Stimulated activated CD4-positive, alpha-beta T cell treated with anti-CD3 and anti-CD28 coated beads, TNF-alpha, amount 100 ng/mL, for 1 hour (primary cell): ENCODE results near the gene RPL18.

Source experiments
- DNase-seq, 3 donors: peaks; one replicate each; pipeline ENCODE4 v3.0.0-alpha.2; 2020; ENCODE audit warnings: low read depth in 3 of 3, low spot score in 1 of 3

The RPL18 gene

DNA sequence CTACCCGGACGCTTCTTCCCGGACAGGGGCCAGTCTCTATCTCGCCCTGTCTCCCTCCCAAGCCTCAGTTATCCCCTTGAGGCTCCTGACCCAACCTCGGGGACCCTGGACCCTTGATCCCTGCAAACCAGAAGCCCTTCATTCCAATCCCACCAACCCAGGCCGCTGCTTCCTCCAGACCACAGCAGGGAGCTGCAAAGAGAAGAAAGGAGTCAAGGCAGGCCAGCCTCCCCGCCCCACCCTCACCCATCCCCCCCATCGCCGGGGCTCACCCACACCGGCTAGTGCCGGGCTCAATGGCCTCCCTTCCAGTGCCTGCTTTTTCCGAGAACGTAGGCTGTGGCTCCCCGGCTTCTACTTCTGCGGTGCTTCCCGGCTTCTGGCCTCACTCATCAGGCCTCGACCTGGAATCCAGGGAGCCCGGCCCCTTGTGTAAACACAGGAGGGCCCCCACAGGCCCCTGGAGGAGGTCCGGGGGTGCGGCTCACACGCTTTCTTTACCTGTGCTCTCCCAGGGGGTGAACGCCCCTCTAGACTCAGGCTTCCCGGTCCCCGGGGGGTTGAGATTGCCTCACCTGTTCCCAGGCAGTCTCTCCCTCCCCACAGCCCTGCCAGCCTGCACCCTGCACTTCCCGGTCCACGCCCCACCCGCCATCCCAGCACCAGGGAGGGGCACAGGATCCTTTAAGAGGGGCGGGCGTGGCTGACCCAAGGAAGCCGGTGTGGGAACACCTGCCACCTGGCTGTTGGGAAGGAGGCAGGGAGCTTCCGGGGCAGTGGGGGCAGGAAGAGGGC is 4.3 kb downstream of the RPL18 start, which contains the start of gene FAM83E:
TSS of gene FAM83E (minus strand) at position 641 of the 795 bp plus-strand sequence. CDS start 1,704 bp downstream, outside the sequence.
- no peak for DNase-seq

DNA sequence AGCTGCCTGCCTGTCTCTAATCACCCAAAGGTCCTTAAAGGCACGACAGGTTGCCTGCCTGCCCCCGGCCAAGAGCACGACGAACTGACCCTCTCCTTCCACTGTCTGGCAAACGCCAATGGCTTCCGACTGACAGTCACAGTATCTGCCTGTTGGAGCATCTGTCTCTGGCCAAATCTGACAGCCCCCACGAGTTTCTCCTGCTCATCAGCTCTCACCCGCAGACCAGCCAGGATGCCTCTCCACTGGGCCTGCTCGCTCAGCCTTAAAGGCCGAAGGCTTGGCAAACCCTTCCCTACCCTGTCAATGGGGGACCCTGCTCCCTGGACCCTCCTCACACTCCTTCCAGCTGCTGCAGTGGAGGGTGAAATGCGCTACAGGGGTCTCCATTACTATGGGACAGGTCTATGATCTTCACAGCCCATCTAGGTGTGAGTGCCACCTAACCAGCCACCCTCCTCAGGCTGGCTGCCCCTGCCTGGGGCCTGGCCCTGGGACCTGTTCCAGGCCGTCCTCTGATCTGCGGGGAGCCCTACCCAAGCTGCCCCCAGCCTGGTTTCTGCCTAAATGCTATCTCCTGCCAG is 5.0 kb downstream of the RPL18 start:
- no peak for DNase-seq

DNA sequence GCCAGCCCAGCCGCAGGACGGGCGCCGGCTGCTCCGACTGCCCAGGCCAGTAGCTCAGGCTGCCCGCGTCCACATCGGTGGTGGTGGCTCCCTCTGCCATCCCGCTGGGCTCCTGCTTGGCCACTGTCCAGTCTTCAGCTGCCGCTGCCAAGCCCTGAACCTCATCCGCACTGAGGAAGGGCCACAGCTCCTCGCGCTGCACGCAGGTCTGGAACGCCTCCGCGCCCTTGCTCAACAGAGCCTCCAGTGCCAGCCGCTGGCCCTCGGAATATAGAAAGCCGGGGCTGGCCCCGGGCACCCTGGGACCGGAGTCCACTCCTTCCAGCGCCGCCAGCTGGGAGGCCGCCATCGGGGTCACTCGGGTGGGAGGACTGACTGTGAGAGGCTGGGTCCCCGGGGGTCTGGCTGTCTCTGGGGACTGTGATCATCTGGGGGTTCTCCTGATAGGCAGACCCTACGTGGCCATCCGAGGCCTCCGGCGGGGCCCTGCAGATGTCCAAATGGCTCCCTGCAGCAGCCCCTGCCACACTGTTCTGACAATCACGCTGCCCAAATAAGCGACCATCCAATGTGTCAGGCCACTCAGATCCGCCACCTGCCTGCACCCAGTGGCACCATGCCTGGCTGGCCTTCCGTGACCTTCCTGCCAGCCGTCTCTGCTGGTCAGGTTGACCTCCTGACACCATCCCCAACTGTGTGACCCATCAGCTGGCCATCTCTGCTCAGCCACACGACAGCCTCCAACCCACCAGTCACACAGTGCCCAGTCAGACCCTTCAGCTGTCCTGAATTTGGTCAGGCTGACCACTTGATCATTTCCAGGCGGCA is 5.7 kb downstream of the RPL18 start:
- DNase-seq, result no peak

GRCh38 chr19:48611872-48612271 is 7.1 kb downstream of the RPL18 start:
- DNase-seq, result no peak

- no peak for DNase-seq
Measured at GRCh38 chr19:48609571-48610108, 9.3 kb downstream of the RPL18 start.

DNA sequence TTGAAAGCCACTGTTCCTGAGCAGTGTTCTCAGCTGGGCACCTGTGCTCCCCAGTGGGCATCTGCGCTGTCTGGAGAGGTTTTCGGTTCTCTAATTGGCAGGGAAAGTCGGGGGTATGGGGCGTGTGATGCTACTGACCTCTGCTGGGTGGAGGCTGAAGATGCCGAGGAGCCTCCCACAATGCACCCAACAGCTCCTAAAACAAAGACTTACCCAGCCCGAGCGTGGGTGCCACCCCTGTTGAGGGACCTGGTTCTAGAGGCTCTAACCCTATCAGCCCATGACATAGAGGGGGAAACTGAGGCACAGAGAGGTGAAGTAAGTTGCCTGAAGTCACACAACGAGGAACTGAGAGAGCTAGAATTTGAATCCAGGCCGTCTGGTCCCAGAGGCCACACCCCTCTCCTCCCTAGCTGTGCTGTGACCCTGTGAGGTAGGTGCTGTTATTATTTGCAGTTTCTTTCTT is 10.1 kb downstream of the RPL18 start:
- DNase-seq, result peak in 1 of 3 donors; percentile 34

- no peak for DNase-seq
Measured at GRCh38 chr19:48607359-48607755, 11.6 kb downstream of the RPL18 start.

- DNase-seq, result no peak
Measured at GRCh38 chr19:48606463-48607358, 12.3 kb downstream of the RPL18 start, which contains the start of gene SPACA4. SPACA4 (plus strand) TSS chr19:48606742; CDS start chr19:48606979, 237 bp downstream.

DNA sequence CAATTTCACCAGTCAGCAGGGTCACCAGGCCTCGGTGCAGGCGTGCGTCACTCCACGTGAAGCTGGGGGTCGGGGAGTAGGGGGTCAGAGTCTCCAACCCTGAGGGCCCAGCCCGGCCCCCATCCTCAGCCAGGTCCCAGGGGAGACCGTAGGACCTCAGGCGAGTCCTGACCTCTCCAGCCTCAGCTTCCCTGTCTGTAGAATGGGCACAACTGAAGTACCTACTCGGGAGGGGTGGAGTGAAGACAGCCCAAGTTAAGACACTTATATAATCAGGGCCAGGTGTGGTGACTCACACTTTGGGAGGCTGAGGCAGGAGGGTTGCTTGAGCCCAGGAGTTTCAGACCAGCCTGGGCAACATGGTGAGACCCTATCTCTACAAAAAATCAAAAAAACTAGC is 15.1 kb downstream of the RPL18 start:
- no peak for DNase-seq

DNA sequence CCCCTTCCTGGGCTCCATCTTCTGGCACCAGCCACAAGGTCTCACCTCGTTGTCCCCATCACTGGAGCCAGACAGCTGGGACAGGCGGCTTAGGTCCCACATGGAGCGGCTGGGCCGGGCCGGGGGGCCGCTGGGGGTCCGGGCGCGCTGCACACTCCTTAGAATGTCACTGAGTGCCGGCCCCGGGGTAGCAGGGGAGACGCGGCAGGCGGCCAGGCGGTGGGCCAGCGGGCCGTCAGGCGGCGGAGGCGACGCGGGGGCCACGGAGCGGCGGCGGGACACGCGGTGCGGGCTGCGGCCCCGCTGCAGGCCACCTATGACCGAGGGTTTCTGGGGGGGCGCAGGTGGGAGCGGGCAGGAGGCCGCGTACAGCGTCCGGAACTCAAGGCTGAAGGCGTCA is 15.5 kb downstream of the RPL18 start:
- DNase-seq, result no peak

DNA sequence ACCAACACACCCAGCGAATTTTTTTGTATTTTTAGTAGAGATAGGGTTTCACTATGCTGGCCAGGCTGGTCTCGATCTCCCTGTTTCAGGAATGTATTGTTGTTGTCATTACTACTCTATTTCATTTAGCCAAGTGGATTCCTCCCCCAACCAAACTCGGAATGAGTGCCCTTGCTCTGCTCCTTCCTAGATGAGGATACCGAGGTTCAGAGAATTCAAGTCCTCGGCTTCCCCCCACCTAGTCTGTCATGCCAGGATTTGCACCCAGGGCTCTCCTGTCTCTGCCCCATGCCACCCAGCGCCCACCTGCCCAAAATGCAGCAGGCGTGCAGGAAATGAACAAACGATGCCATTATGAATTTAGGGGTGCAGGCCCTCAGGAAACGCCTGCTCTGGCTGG is 16.0 kb downstream of the RPL18 start:
- no peak for DNase-seq

GRCh38 chr19:48600679-48601417 is 18.1 kb downstream of the RPL18 start:
- no peak for DNase-seq

DNA sequence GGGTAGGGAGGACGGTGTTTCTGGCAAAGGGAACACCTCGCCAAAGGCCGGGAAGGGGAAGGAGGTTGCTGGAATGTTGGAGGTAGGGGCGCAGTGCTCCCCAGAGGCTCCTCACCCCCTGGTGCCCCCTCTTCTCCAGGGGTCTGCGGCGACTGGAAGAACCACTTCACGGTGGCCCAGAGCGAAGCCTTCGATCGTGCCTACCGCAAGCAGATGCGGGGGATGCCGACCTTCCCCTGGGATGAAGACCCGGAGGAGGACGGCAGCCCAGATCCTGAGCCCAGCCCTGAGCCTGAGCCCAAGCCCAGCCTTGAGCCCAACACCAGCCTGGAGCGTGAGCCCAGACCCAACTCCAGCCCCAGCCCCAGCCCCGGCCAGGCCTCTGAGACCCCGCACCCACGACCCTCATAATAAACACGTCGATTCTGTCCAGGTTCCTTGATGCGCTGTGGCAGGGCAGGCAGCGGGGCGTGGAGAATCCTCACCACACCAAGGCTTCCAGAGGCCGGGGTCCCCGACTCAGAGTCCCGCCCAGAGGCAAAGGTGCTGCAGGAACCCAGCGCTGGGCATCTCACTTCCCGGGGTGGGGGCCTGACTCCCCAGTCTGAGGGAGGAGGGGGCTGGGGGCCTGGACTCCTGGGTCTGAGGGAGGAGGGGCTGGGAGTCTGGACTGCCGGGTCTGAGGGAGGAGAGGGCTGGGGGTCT is 19.8 kb downstream of the RPL18 start:
- no peak for DNase-seq

- no peak for DNase-seq
Measured at GRCh38 chr19:48596679-48597465, 22.1 kb downstream of the RPL18 start.

DNA sequence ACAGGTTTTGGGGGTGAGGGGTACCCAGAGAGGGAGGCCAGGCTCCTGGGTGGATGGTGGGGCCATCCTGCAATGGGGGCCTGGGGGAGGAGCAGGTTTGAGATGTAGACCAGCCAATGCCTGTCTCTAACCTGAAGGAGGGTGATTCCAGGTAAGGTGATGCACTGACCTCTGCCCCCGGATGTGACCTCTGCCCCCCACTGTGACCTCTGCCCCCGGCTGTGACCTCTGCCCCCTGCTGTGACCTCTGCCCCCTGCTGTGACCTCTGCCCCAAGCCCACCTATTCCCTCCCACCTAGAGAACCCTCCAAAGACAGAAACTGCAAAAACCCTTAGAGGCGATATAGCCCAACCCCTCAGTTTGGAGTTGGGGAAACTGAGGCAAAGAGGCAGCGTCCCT is 22.7 kb downstream of the RPL18 start:
- DNase-seq, result no peak

- no peak for DNase-seq
Measured at GRCh38 chr19:48595833-48596232, 23.1 kb downstream of the RPL18 start.

DNA sequence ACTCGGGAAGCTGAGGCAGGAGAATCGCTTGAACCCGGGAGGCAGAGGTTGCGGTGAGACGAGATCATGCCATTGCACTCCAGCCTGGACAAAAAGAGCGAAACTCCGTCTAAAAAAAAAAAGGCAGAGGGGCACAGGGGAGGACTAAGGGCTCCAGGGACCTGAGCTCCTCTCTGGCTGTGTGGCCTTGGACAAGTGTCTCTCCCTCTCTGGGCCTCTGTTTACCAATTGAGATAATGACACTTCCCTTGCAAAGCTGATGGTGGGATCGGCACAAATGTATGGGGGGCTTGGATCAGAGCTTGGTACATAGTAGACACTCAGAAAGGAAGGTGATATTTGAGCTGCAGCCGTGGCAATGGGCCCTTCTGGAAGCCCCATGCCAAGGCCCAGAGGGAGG is 23.8 kb downstream of the RPL18 start:
- no peak for DNase-seq

GRCh38 chr19:48591021-48591420 is 28.0 kb downstream of the RPL18 start:
- DNase-seq, result no peak
